Fibroblast of skin of left biceps (primary cell): Measurements from ENCODE around the gene TMEM128.
"Not testable (repeated sequence)": the region's sequence is repeated elsewhere in the genome, so short reads cannot be mapped to it uniquely, and the experiment has no call there.

ENCODE experiments used
- DNase-seq, 2 experiments: peaks; one replicate each; pipeline ENCODE4 v3.0.0-alpha.2; 2013; ENCODE audit warnings: low read depth in 2 of 2

Gene TMEM128

GRCh38 chr4:4188557-4188956 is 59.5 kb downstream of the TMEM128 start:
- not testable (repeated sequence) for DNase-seq
